Mammary epithelial cell (primary cell): ENCODE results near the gene RASGRP2.

Experiments
- EZH2 ChIP-seq: IDR thresholded peaks from 2 replicates; pipeline ENCODE4 v1.6.1; 2012; ENCODE audit warnings: low read length, inconsistent platforms, borderline replicate concordance
- TF ChIP-seq, protein P1 (sequence below), 2 donors: IDR thresholded peaks in 1 of 2; conservative IDR thresholded peaks in 1 of 2; 2 replicates each; pipeline ENCODE4 v1.5.1; 2011 to 2012; ENCODE audit warnings: inconsistent platforms in 2 of 2, low read length in 2 of 2, mild to moderate bottlenecking in 2 of 2, control low read depth in 1 of 2, low read depth in 1 of 2; ENCODE audit not compliant: insufficient read depth in 1 of 2; ENCODE audit errors: extremely low read depth in 1 of 2

DNA sequence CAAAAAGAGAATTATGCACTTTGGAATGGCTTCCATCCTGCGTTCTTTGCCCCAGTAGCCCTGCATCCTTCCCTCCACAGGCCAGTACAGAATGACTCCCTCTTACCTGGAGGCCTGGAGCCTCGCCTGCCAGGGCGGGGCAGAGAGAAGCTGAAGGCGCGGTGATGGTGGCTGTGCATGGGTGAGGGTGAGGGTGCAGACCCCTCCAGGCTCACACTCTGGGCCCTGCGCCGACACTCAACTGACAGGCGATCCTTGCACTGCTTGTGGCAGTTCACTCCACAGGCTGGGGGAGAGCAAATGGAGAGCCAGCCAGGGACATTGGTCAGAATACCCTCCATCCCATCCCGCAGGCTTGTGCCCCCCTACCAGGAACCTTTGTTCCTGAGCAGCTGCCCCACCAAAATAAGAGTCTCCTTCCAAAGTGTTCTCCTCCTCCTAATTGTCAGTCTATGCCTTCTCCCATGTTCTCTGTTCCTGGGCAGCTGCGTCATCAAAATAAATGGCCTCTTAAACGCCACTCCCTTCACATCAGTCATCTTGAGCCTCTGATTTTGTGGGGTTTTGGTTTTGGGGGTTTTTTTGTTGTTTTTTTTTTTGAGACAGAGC, 15.1 kb downstream of the RASGRP2 start:
- TF ChIP-seq EZH2 = no peak
- TF ChIP-seq, protein P1, sequence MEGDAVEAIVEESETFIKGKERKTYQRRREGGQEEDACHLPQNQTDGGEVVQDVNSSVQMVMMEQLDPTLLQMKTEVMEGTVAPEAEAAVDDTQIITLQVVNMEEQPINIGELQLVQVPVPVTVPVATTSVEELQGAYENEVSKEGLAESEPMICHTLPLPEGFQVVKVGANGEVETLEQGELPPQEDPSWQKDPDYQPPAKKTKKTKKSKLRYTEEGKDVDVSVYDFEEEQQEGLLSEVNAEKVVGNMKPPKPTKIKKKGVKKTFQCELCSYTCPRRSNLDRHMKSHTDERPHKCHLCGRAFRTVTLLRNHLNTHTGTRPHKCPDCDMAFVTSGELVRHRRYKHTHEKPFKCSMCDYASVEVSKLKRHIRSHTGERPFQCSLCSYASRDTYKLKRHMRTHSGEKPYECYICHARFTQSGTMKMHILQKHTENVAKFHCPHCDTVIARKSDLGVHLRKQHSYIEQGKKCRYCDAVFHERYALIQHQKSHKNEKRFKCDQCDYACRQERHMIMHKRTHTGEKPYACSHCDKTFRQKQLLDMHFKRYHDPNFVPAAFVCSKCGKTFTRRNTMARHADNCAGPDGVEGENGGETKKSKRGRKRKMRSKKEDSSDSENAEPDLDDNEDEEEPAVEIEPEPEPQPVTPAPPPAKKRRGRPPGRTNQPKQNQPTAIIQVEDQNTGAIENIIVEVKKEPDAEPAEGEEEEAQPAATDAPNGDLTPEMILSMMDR (conservative IDR thresholded peaks at IDR 0.05 in 1 of 2, IDR thresholded peaks at IDR 0.05 in 1 of 2; ENCODE audit: extremely low read depth in 1 of 2, insufficient read depth in 1 of 2, low read depth in 1 of 2, low read length in 2 of 2) = no peak
